Epithelial cell of esophagus (primary cell): Measurements from ENCODE around the gene GJD4.

ENCODE experiments used
- DNase-seq: peaks from one replicate; pipeline ENCODE4 v3.0.0; 2010; ENCODE audit warnings: low read depth
- H3K4me3 ChIP-seq: 2 replicates; pipeline ENCODE4 v1.5.1; 2011; ENCODE audit warnings: mild to moderate bottlenecking, low read length, control low read depth
- TF ChIP-seq, protein P1 (sequence below): IDR thresholded peaks from 2 replicates; pipeline ENCODE4 v1.5.1; 2011; ENCODE audit warnings: low read depth, mild to moderate bottlenecking, low read length, control low read depth, inconsistent platforms; ENCODE audit not compliant: insufficient read depth; ENCODE audit errors: missing control alignments

Gene GJD4

DNA sequence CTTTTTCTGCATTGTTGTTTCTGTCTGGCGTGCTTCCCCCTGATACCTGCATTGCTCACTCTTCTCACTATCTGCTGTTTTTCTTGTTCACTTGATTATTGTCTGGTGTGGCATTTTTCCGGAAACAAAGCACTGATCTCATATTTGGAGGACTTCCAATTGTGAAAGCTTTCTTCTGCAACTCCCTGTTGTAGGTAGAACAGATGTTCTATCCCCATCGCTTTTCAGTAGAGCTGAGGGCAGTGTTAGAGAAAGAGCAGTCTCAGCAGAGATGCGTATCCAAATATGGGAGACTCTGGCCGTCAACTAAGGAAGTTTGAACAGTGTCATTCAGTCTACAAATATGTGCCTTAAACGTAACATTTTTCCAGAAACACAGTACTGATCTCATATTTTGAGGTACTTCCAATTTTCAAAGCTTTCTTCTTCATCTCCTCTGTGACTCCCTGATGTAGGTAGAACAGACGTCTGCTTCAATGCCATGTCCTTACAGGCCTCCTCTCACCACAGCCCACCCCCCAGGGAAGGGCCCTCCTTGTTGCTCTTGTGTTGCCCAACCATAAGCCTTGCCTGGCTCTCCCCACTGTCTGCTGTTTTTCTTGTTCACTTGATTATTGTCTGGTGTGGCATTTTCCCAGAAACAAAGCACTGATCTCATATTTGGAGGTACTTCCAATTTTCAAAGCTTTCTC lies 27.1 kb upstream of the GJD4 start:
- peak; percentile 10 for DNase-seq
- TF ChIP-seq, protein P1, sequence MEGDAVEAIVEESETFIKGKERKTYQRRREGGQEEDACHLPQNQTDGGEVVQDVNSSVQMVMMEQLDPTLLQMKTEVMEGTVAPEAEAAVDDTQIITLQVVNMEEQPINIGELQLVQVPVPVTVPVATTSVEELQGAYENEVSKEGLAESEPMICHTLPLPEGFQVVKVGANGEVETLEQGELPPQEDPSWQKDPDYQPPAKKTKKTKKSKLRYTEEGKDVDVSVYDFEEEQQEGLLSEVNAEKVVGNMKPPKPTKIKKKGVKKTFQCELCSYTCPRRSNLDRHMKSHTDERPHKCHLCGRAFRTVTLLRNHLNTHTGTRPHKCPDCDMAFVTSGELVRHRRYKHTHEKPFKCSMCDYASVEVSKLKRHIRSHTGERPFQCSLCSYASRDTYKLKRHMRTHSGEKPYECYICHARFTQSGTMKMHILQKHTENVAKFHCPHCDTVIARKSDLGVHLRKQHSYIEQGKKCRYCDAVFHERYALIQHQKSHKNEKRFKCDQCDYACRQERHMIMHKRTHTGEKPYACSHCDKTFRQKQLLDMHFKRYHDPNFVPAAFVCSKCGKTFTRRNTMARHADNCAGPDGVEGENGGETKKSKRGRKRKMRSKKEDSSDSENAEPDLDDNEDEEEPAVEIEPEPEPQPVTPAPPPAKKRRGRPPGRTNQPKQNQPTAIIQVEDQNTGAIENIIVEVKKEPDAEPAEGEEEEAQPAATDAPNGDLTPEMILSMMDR: no peak
- H3K4me3 ChIP-seq: no peak overlapping the region

DNA sequence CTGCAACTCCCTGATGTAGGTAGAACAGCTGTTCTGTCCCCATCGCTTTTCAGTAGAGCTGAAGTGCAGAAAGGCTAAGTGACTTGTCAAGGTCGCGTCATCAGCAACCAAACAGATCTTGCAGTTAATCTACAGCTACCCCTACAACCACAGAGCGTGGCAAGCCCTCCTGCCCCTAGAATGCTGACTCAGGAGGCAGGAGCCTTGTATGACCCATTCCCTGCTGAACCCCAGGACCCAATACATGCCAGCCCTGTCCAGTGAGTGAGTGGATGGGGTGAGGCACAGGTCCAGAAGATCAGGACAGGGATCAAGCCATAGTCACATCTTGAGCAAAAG lies 26.6 kb upstream of the GJD4 start:
- DNase-seq: no peak

DNA sequence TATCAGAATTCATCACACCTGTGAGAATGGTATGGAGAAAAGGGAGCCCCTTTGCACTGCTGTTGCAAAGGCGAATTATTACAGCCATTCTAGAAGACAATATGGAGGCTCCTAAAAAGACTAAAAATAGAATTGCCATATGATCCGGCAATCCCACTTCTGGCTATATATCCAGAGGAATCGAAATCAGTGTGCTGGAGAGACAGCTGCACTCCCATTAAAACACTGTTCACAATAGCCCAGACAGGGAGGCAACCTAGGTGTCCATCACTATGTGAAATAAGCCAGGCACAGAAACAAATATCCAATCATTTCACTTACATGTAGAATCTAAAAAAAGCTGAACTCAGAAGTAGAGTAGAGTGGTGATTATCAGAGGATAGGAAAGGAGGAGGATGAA lies 26.0 kb upstream of the GJD4 start:
- no peak overlapping the region for H3K4me3 ChIP-seq
- TF ChIP-seq, protein P1: no peak
- no peak for DNase-seq

More for the DNA sequence above, 26.6 kb upstream of the GJD4 start:
- TF ChIP-seq, protein P1: no peak
- H3K4me3 ChIP-seq: no peak overlapping the region

DNA sequence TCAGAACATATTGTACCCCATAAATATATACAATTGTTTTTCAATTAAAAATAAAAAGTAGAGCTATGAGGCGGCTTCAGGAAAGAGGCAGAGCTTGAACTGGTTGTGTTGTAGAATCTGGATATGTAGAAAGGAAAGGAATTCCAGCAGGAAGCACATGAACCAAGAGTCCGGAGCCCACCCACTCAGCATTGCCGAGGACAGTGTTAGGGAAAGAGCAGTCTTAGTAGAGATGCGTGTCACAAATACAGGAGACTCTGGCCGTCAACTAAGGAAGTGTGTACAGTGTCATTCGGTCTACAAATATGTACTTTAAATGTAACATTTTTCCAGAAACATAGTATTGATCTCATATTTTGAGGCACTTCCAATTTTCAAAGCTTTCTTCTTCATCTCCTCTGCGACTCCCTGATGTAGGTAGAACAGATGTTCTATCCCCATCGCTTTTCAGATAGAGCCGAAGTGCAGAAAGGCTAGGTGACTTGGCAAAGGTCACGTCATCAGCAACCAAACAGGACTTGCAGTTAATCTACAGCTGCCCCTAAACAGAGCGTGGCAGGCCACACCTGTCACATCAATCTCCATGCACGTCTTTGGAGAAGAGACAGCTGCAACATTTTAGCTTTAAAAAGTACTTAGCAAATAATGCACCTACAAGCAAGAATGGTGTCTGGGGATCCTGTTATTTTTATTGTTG lies 25.3 kb upstream of the GJD4 start:
- no peak for DNase-seq
- TF ChIP-seq, protein P1: no peak
- no peak overlapping the region for H3K4me3 ChIP-seq

DNA sequence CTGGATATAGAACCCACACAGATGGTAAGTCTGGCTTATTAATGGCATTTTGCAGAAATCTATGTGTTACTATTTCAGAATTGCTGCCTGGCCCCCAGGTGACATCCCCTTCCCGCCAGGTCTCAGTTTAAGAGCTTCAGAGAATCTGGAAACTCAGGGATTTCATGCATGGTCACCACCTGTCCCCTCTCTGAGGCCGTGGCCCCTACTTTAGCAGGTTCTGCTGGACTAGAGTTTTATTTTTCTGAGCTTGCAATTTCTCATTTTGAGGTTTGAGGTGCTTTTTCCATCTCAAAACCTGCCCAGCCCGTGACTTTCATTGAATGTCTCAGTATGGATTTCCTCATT lies 24.7 kb upstream of the GJD4 start:
- H3K4me3 ChIP-seq: no peak overlapping the region
- no peak for DNase-seq
- TF ChIP-seq, protein P1: no peak

DNA sequence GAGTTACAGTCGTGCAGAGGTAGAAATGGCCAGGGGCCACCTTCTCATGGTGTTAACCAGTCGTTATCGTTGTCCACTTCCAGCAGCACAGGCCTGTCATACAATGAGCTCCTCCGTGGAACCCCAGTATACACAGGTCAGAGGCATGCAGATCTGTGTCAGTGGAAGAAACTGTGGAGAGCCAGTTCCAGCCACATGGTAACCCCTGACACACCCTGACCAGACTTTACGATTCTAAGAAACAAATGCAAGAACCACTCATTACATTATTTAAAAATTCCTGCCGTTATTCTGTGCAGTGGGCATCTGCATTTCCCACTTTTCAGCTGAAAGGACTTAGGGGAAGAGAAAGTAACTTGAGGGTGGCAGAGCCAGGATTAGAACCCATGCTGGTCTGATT lies 23.5 kb upstream of the GJD4 start:
- TF ChIP-seq, protein P1: no peak
- H3K4me3 ChIP-seq: no peak overlapping the region
- no peak for DNase-seq

DNA sequence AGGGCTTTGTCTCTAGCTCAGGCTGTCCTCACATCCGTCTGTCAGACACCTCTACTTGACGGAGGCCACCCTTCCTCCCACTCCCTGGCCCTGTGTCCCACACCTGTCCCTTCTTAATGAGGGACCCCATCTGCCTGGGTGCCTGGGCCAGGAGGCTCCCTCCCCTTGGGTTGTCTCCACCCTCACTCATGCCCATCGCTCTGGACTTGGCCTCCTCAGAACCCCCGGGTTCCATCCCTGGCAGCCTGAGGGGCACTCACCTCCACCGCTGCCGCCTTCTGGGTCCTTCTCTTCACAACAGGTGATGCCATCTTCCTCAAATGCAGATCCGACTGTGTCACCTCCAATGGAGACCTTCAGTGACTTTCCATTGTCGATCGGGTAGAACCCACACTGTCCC lies 20.2 kb upstream of the GJD4 start:
- DNase-seq: no peak
- no peak overlapping the region for H3K4me3 ChIP-seq
- TF ChIP-seq, protein P1: no peak
